ENCODE data around the gene TTR.

- no peak for TF ChIP-seq GABPA (IDR thresholded peaks at IDR 0.05 in 1 of 2, conservative IDR thresholded peaks at IDR 0.05 in 1 of 2)
- TF ChIP-seq CTCF (IDR thresholded peaks at IDR 0.05; ENCODE audit: low read depth, low read length, missing input control) = no peak
- no peak for TF ChIP-seq TAF1 (conservative IDR thresholded peaks at IDR 0.05)
- TF ChIP-seq RAD21 (IDR thresholded peaks at IDR 0.05) = peak in 1 of 2 donors; percentile 3
- peak; percentile 63 to 67 for TF ChIP-seq RXRA (IDR thresholded peaks at IDR 0.05)
- peak; percentile 64 for TF ChIP-seq REST (IDR thresholded peaks at IDR 0.05)
- no peak for TF ChIP-seq MAX (IDR thresholded peaks at IDR 0.05)
- TF ChIP-seq SP1 (IDR thresholded peaks at IDR 0.05) = peak; percentile 83
- TF ChIP-seq EGR1 (IDR thresholded peaks at IDR 0.05; ENCODE audit: low read depth in 2 of 2) = no peak
- TF ChIP-seq ZBTB33 (IDR thresholded peaks at IDR 0.05) = no peak
- peak; percentile 53 for TF ChIP-seq YY1 (IDR thresholded peaks at IDR 0.05)
- TF ChIP-seq JUND (IDR thresholded peaks at IDR 0.05) = no peak
- TF ChIP-seq FOXA1 (IDR thresholded peaks at IDR 0.05) = no peak
- no peak for TF ChIP-seq HNF4G (IDR thresholded peaks at IDR 0.05)
Observed at GRCh38 chr18:31554776-31555175, 36.9 kb upstream of the TTR start.
